GM12878 (cell line): Measurements from ENCODE around the gene HOXA10. TPM values are rescaled to one million over a fixed set of nuclear protein-coding genes. Genes with fewer than 3 reads are reported as not detected.

ENCODE experiments used
- ATAC-seq: fragments of 200-7000 bp; cut with Tn5 transposase; 3 replicates; pipeline ENCODE4 v1.9.1; 2020; ENCODE audit warnings: mild to moderate bottlenecking, moderate library complexity
- BruUV-seq: library from RNA; stranded (reverse); fragments of 400-500 nt; replicated peaks from 2 replicates; lab custom pipeline; 2021; lab: Mats Ljungman, UMichigan
- CTCF ChIA-PET: fragments of 300-600 bp; sonication (Branson Sonifier 250); formaldehyde crosslinking; extraction: SDS; loops from one replicate; lab custom pipeline; 2021; ENCODE audit warnings: inconsistent platforms; lab: Yijun Ruan, JAX
- POLR2A ChIA-PET: fragments of 350-600 bp; formaldehyde crosslinking; extraction: SDS; loops from one replicate; lab custom pipeline; 2021; ENCODE audit warnings: inconsistent platforms; lab: Charles Lee
- RAD21 ChIA-PET: fragments of 300-600 bp; sonication (Branson Sonifier 250); formaldehyde crosslinking; loops from one replicate; lab custom pipeline; 2023; ENCODE audit warnings: antibody characterized with exemption; ENCODE audit not compliant: unreplicated experiment; lab: Charles Lee
- SMC1A ChIA-PET: fragments of 300-600 bp; sonication (Branson Sonifier 250); formaldehyde crosslinking; loops from one replicate; lab custom pipeline; 2023; ENCODE audit not compliant: unreplicated experiment, uncharacterized antibody; lab: Charles Lee
- DNase-seq: peaks from one replicate; pipeline ENCODE4 v3.0.0-alpha.2; 2011; ENCODE audit warnings: low read depth, low spot score
- FAIRE-seq: peaks from 3 replicates; lab custom pipeline; 2011; peaks lifted over from hg19 to GRCh38; lab: Jason Lieb, UNC
- H2AFZ ChIP-seq: 2 replicates; pipeline ENCODE4 v1.6.0; 2011; ENCODE audit warnings: low read depth, low read length, control low read depth; ENCODE audit not compliant: control insufficient read depth
- H3K27ac ChIP-seq: 2 replicates; pipeline ENCODE4 v1.5.1; 2011; ENCODE audit warnings: control low read depth; ENCODE audit not compliant: control insufficient read depth, insufficient read depth
- H3K27me3 ChIP-seq, 2 experiments: replicated peaks in 1 of 2; 2 replicates each; pipeline versions ENCODE4 v1.6.0 to v1.6.1; 2011; ENCODE audit warnings: low read length in 1 of 2; ENCODE audit not compliant: control insufficient read depth in 2 of 2, insufficient read depth in 2 of 2
- H3K36me3 ChIP-seq, 2 experiments: 2 replicates each; pipeline ENCODE4 v1.5.1; 2011; ENCODE audit warnings: low read length in 1 of 2; ENCODE audit not compliant: control insufficient read depth in 2 of 2, insufficient read depth in 2 of 2
- H3K4me1 ChIP-seq: 2 replicates; pipeline ENCODE4 v1.6.1; 2011; ENCODE audit warnings: mild to moderate bottlenecking, low read length, moderate library complexity, mixed read lengths; ENCODE audit not compliant: control insufficient read depth, insufficient read depth
- H3K4me2 ChIP-seq: 2 replicates; pipeline ENCODE4 v1.6.0; 2011; ENCODE audit warnings: control low read depth; ENCODE audit not compliant: control insufficient read depth, insufficient read depth
- H3K4me3 ChIP-seq: fragments of 200-600 bp; sonication (generic); 2 replicates; pipeline ENCODE4 v1.5.1; 2016
- H3K79me2 ChIP-seq: 2 replicates; pipeline ENCODE4 v1.6.0; 2011; ENCODE audit warnings: low read length; ENCODE audit not compliant: control insufficient read depth, insufficient read depth
- H3K9ac ChIP-seq: 2 replicates; pipeline ENCODE4 v1.8.0; 2011; ENCODE audit warnings: low read length, control low read depth, mixed read lengths; ENCODE audit not compliant: control insufficient read depth, insufficient read depth
- H3K9me3 ChIP-seq: replicated peaks from 3 replicates; pipeline ENCODE4 v1.5.1; 2011; ENCODE audit warnings: mild to moderate bottlenecking, low read length; ENCODE audit not compliant: control insufficient read depth, insufficient read depth
- H4K20me1 ChIP-seq: 2 replicates; pipeline ENCODE4 v1.6.0; 2011; ENCODE audit not compliant: control insufficient read depth, insufficient read depth
- ASH2L ChIP-seq: fragments of 300-600, 200-600 bp; sonication (generic); IDR thresholded peaks from 2 replicates; pipeline ENCODE4 v1.6.1; 2017; ENCODE audit warnings: low read depth, mild to moderate bottlenecking, borderline replicate concordance
- SPI1 ChIP-seq: IDR thresholded peaks from 2 replicates; pipeline ENCODE4 v1.6.1; 2011; ENCODE audit warnings: low read depth, mild to moderate bottlenecking, low read length, moderate library complexity, borderline replicate concordance; ENCODE audit not compliant: insufficient read depth
- WGBS: methylation state at CpG from one replicate; pipeline ENCODE4 v1.1.6; 2016; ENCODE audit warnings: low lambda C conversion rate; ENCODE audit not compliant: insufficient replicate concordance, insufficient coverage; ENCODE audit errors: missing lambda C conversion rate; 5-methylcytosine and 5-hydroxymethylcytosine counted together
- in situ Hi-C: fragments of 300-500 bp; cut with MboI; formaldehyde crosslinking; loops from 9 replicates; pipeline ENCODE4 v1.14.3; 2018; ENCODE audit warnings: mixed read lengths
- intact Hi-C: fragments of 100-400 bp; cut with micrococcal nuclease; formaldehyde crosslinking; loops from one replicate; pipeline ENCODE4 v1.14.2; 2022; ENCODE audit not compliant: unreplicated experiment
- polyA plus RNA-seq, 11 experiments: library from polyadenylated mRNA; depleted of rRNA in 4 of 11; unstranded in 6 of 11; stranded (reverse) in 5 of 11; fragments of >200 nt; fragmentation: Nextera tagmentation in 4 of 11; fragmentation: Illumina TruSeq in 1 of 11; extraction: Ambion mirVana in 4 of 11; extraction: Trizol in 1 of 11; gene quantifications; 1 replicate in 1 of 11; 2 replicates in 10 of 11; pipeline versions ENCODE4 v1.2.1 to v1.2.3, GENCODE V29; 2011 to 2016; ENCODE audit warnings: inconsistent platforms in 2 of 11, missing spikeins in 2 of 11, low read depth in 1 of 11
- total RNA-seq, 4 experiments: library from RNA; depleted of rRNA in 3 of 4; stranded (reverse); fragments of >200 nt in 3 of 4; fragmentation: Illumina TruSeq in 1 of 4; extraction: Trizol in 1 of 4; gene quantifications; 2 replicates each; pipeline versions ENCODE4 v1.2.1 to v1.2.3, GENCODE V29; 2013 to 2021
- TF ChIP-seq, protein P1 (sequence below): fragments of 450-650 bp; IDR thresholded peaks from 2 replicates; pipeline ENCODE4 v1.6.1; 2018; ENCODE audit warnings: mild to moderate bottlenecking, low read depth, moderate library complexity; ENCODE audit not compliant: partially characterized antibody

Gene HOXA10
- total and polyA plus RNA-seq, 10 of the 15 experiments (the other 5 are each of a cell fraction or from before 2014, with no cell fraction given): not detected

DNA sequence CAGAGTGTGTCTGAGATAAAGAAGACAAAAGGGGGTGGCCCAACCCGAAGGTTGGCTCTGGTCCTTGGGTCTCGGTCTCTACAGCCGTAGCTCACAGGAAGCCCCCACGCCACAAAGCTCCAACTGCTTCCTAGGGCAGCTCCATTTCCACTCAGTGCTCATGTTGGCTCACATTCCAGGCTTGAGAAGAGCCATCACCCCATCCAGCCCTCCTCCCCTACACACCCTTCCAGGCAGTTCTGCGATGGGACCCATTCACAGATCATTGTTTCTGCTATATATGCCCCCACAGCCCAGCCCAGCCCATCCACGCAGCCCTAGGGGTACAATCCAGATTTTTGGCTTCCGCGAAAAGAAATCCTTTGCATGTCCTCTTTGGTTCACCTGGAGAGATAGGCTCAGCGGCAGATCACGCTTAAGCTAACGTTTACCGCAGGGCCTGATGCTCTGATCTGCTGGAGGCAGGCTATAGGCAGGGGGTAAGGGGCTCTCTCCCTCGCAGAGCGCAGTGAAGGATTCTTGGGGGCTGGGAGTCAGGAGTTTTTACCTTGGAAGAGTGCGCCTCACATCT is 17.1 kb upstream of the HOXA10 start:
- Histone ChIP-seq H3K9me3 (no peaks in the 10 kb centered on the region; the same call in 2 of the 3 replicates), H4K20me1 (0 out of 2 replicates have a peak, but pooled peaks cover 3% of the 10 kb centered on the region), H3K27ac (no peak overlapping the region), H3K79me2 (no peaks in the 10 kb centered on the region), H2AFZ (no peak overlapping the region), H3K4me2 (no peak overlapping the region), H3K4me3 (no peak overlapping the region), H3K36me3 (no peaks in the 10 kb centered on the region), H3K4me1 (no peaks in the 10 kb centered on the region), H3K9ac (no peak overlapping the region), H3K27me3 (peaks cover 34 to 36% of the 10 kb centered on the region in 2 experiments)
- POLR2A ChIA-PET: no interaction called here
- SMC1A ChIA-PET: no interaction called here
- in situ Hi-C loops (no loop called here), intact Hi-C loops (no loop called here)
- FAIRE-seq (no peak), DNase-seq (no peak), ATAC-seq (no peak)
- WGBS: 23% methylated on average over 15 of the region's 15 CpGs
- BruUV-seq: no TSS peak
- CTCF ChIA-PET: interaction anchor here (0.7 to 1.8 kb wide), 3 partner anchors 12 to 871 kb away, joined by 3 to 5 read pairs (median 3); no protein-coding TSS in a partner anchor
- RAD21 ChIA-PET: no interaction called here
- TF ChIP-seq, protein P1, sequence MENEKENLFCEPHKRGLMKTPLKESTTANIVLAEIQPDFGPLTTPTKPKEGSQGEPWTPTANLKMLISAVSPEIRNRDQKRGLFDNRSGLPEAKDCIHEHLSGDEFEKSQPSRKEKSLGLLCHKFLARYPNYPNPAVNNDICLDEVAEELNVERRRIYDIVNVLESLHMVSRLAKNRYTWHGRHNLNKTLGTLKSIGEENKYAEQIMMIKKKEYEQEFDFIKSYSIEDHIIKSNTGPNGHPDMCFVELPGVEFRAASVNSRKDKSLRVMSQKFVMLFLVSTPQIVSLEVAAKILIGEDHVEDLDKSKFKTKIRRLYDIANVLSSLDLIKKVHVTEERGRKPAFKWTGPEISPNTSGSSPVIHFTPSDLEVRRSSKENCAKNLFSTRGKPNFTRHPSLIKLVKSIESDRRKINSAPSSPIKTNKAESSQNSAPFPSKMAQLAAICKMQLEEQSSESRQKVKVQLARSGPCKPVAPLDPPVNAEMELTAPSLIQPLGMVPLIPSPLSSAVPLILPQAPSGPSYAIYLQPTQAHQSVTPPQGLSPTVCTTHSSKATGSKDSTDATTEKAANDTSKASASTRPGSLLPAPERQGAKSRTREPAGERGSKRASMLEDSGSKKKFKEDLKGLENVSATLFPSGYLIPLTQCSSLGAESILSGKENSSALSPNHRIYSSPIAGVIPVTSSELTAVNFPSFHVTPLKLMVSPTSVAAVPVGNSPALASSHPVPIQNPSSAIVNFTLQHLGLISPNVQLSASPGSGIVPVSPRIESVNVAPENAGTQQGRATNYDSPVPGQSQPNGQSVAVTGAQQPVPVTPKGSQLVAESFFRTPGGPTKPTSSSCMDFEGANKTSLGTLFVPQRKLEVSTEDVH: no peak
- no peak for TF ChIP-seq SPI1
- no peak for TF ChIP-seq ASH2L
